DND-41 (cell line): ENCODE measurements around the gene SMIM36.

Source experiments
- ATAC-seq: fragments of 200-7000 bp; cut with Tn5 transposase; 3 replicates; pipeline ENCODE4 v1.9.1; 2021; ENCODE audit warnings: low read depth; ENCODE audit not compliant: insufficient read depth
- DNase-seq: peaks from one replicate; pipeline ENCODE4 v3.0.0-alpha.2; 2020
- H2AFZ ChIP-seq: 2 replicates; pipeline ENCODE4 v1.6.0; 2012; ENCODE audit warnings: low read depth, low read length
- H3K27ac ChIP-seq: 2 replicates; pipeline ENCODE4 v1.5.1; 2012; ENCODE audit warnings: low read length, inconsistent platforms
- H3K27me3 ChIP-seq: fragments of 200-600 bp; sonication (generic); 2 replicates; pipeline ENCODE4 v1.6.0; 2012; ENCODE audit warnings: low read length, mild to moderate bottlenecking, inconsistent platforms; ENCODE audit not compliant: insufficient read depth, poor library complexity
- H3K36me3 ChIP-seq: 2 replicates; pipeline ENCODE4 v1.5.1; 2012; ENCODE audit warnings: low read length, inconsistent platforms; ENCODE audit not compliant: insufficient read depth
- H3K4me1 ChIP-seq: 2 replicates; pipeline ENCODE4 v1.5.1; 2012; ENCODE audit warnings: mild to moderate bottlenecking, low read length; ENCODE audit not compliant: insufficient read depth
- H3K4me2 ChIP-seq: 2 replicates; pipeline ENCODE4 v1.6.0; 2012; ENCODE audit warnings: mild to moderate bottlenecking, moderate library complexity, low read length, inconsistent platforms; ENCODE audit not compliant: insufficient read depth
- H3K4me3 ChIP-seq, 2 experiments: fragments of 200-600 bp in 1 of 2; shearing (Covaris generic) in 1 of 2; 2 replicates each; pipeline ENCODE4 v1.5.1; 2012 to 2016; ENCODE audit warnings: inconsistent platforms in 2 of 2, low read length in 2 of 2, mild to moderate bottlenecking in 2 of 2, low read depth in 1 of 2, moderate library complexity in 1 of 2
- H3K79me2 ChIP-seq: 2 replicates; pipeline ENCODE4 v1.6.0; 2012; ENCODE audit warnings: low read length, inconsistent platforms; ENCODE audit not compliant: insufficient read depth
- H3K9ac ChIP-seq: 2 replicates; pipeline ENCODE4 v1.6.0; 2012; ENCODE audit warnings: low read depth, mild to moderate bottlenecking, inconsistent platforms, low read length, moderate library complexity
- H3K9me3 ChIP-seq: 2 replicates; pipeline ENCODE4 v1.5.1; 2012; ENCODE audit warnings: low read length, moderate library complexity, mild to moderate bottlenecking, inconsistent platforms; ENCODE audit not compliant: insufficient read depth, severe bottlenecking
- H4K20me1 ChIP-seq: 2 replicates; pipeline ENCODE4 v1.6.0; 2012; ENCODE audit warnings: low read length; ENCODE audit not compliant: insufficient read depth
- EZH2 ChIP-seq: IDR thresholded peaks from 3 replicates; pipeline ENCODE4 v1.6.1; 2012; ENCODE audit warnings: borderline replicate concordance, low read depth, mild to moderate bottlenecking, moderate library complexity, low read length, inconsistent platforms; ENCODE audit not compliant: severe bottlenecking
- TF ChIP-seq, protein P1 (sequence below): IDR thresholded peaks from 2 replicates; pipeline ENCODE4 v1.5.1; 2012; ENCODE audit warnings: borderline replicate concordance, low read length, moderate library complexity, mild to moderate bottlenecking; ENCODE audit not compliant: poor library complexity, severe bottlenecking; ENCODE audit errors: extremely low read depth

Gene SMIM36

DNA sequence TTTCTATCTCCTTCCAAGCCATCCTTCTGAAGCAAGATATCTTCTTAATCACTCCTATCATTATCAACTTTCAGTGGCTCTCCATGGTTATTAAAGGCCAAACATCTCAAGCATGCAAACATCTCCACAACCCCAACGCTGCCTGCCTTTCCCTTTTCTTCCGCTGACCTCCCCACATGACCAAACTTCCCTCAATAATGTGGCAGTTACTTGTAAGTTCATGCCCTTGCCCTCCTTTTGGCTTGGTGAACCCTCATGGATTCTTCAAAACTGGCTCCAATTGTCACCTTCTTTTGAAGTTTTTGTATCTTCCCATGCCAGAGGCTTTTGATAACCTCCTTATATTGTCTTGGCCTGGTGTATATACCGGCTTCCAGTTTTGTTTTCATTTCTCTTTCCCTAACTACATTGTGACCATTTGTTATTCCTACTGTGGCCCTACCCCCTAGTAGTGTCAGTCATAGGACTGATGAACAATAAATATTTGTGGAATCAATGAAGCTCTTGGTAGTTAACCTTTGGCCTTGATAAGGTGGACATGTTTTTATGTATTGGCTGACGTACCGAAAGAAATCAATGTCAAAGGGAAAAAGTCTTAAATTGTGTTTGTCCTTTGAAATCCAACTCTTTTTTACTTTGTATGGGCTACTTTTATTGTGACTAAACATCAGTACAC, 19.9 kb upstream of the SMIM36 start:
- no peak overlapping the region for H3K4me3 ChIP-seq
- ATAC-seq (no peak), DNase-seq (no peak)
- no peak overlapping the region for H3K27ac ChIP-seq
- no peaks in the 10 kb centered on the region for H3K36me3 ChIP-seq
- H3K9me3 ChIP-seq = no peaks in the 10 kb centered on the region
- H3K4me1 ChIP-seq = no peaks in the 10 kb centered on the region
- no peaks in the 10 kb centered on the region for H3K79me2 ChIP-seq
- no peak overlapping the region for H2AFZ ChIP-seq
- TF ChIP-seq EZH2 = no peak
- TF ChIP-seq, protein P1, sequence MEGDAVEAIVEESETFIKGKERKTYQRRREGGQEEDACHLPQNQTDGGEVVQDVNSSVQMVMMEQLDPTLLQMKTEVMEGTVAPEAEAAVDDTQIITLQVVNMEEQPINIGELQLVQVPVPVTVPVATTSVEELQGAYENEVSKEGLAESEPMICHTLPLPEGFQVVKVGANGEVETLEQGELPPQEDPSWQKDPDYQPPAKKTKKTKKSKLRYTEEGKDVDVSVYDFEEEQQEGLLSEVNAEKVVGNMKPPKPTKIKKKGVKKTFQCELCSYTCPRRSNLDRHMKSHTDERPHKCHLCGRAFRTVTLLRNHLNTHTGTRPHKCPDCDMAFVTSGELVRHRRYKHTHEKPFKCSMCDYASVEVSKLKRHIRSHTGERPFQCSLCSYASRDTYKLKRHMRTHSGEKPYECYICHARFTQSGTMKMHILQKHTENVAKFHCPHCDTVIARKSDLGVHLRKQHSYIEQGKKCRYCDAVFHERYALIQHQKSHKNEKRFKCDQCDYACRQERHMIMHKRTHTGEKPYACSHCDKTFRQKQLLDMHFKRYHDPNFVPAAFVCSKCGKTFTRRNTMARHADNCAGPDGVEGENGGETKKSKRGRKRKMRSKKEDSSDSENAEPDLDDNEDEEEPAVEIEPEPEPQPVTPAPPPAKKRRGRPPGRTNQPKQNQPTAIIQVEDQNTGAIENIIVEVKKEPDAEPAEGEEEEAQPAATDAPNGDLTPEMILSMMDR = no peak
- no peaks in the 10 kb centered on the region for H3K27me3 ChIP-seq
- no peak overlapping the region for H3K4me2 ChIP-seq
- no peak overlapping the region for H3K9ac ChIP-seq
- H4K20me1 ChIP-seq = no peaks in the 10 kb centered on the region

DNA sequence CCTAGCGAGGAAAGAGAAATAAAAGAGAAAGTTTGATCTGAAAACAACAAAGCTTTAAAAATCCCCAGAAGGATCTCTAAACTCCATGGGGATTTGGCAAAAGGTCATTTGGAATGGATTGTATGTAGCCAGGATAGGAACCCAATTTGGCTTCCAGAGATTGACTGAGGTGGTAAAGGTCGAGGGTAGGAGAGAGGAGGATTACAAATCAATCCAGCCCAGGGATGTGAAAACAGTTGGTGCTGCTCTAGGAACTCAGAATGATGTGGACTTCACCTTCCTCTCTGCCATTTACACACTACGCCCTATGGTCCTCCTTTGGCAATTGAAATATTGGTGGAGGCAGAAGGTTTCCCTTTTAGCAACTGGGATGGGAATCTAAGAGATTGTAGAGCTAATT, 18.8 kb upstream of the SMIM36 start:
- no peak for TF ChIP-seq EZH2
- TF ChIP-seq, protein P1 = no peak
- no peak for ATAC-seq
- Histone ChIP-seq H3K4me3 (no peak overlapping the region), H3K9me3 (no peaks in the 10 kb centered on the region), H3K4me2 (no peak overlapping the region), H3K27me3 (no peaks in the 10 kb centered on the region), H3K79me2 (no peaks in the 10 kb centered on the region), H3K36me3 (no peaks in the 10 kb centered on the region), H2AFZ (no peak overlapping the region), H3K4me1 (no peaks in the 10 kb centered on the region), H3K27ac (no peak overlapping the region), H4K20me1 (no peaks in the 10 kb centered on the region), H3K9ac (no peak overlapping the region)
- no peak for DNase-seq

DNA sequence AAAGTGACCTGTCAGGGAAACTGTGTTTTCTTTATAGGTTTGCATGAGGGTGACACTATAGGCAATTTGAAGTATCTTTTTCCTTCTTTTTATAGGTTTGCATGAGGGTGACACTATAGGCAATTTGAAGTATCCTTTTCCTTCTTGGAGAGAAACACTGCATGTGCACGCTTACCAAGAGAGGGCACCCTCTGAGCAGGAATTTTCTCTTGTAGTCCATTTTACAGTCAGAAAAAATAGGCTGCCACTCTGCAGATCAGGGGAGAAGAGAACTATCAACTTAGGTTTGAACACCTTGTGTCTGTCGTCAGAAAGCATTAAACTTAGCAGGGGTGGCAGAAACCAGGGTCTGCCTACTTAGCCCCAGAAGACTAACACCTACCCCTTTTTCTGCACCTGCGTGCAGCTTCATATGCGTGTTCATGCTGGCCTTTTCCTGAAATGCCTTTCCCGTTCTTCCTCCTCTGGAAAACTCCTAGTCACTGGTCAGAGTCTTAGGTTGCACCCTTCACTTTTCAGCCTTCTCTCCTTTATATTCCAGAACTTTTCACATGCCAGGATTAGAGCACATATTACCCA, 16.4 kb upstream of the SMIM36 start:
- H3K4me1 ChIP-seq = no peaks in the 10 kb centered on the region
- peak; percentile 27 for DNase-seq
- peak; percentile 44; the same call in 1 of the 3 replicates for ATAC-seq
- no peak overlapping the region for H3K4me3 ChIP-seq
- no peaks in the 10 kb centered on the region for H3K9me3 ChIP-seq
- H3K9ac ChIP-seq = no peak overlapping the region
- no peak overlapping the region for H3K27ac ChIP-seq
- H3K27me3 ChIP-seq = no peaks in the 10 kb centered on the region
- no peak overlapping the region for H2AFZ ChIP-seq
- H3K79me2 ChIP-seq = no peaks in the 10 kb centered on the region
- H3K36me3 ChIP-seq = no peaks in the 10 kb centered on the region
- H3K4me2 ChIP-seq = no peak overlapping the region
- TF ChIP-seq, protein P1 = peak; percentile 63
- no peak for TF ChIP-seq EZH2
- H4K20me1 ChIP-seq = no peaks in the 10 kb centered on the region
